GM20000 (cell line): ENCODE measurements around the gene RAET1G.

ENCODE experiments used
- DNase-seq: peaks from one replicate; pipeline ENCODE4 v3.0.0; 2012; ENCODE audit warnings: low spot score
- CTCF ChIP-seq: IDR thresholded peaks from 2 replicates; pipeline ENCODE4 v1.5.1; 2012; ENCODE audit warnings: mild to moderate bottlenecking, control low read depth; ENCODE audit errors: extremely low read depth, missing control alignments

Gene RAET1G

GRCh38 chr6:149871182-149871581, 51.7 kb downstream of the RAET1G start:
- DNase-seq, result no peak
- no peak for TF ChIP-seq CTCF

GRCh38 chr6:149869275-149869892, 53.5 kb downstream of the RAET1G start:
- DNase-seq, result no peak
- TF ChIP-seq CTCF, result no peak

- no peak for TF ChIP-seq CTCF
- no peak for DNase-seq
Observed at GRCh38 chr6:149867876-149868640, 54.9 kb downstream of the RAET1G start.
